ENCODE measurements around the gene TNFRSF12A.
"Not testable (repeated sequence)": the region's sequence is repeated elsewhere in the genome, so short reads cannot be mapped to it uniquely, and the experiment has no call there.

The TNFRSF12A gene

GRCh38 chr16:3051494-3051893 lies 31.3 kb downstream of the TNFRSF12A start:
- FAIRE-seq, result no peak

GRCh38 chr16:3052571-3053329 lies 32.6 kb downstream of the TNFRSF12A start:
- FAIRE-seq, result not testable (repeated sequence)

- FAIRE-seq, result not testable (repeated sequence)
These were observed 33.2 kb downstream of the TNFRSF12A start for GRCh38 chr16:3053330-3053710.

GRCh38 chr16:3054965-3055733 lies 35.0 kb downstream of the TNFRSF12A start:
- no peak for FAIRE-seq

- not testable (repeated sequence) for FAIRE-seq
These were observed 35.6 kb downstream of the TNFRSF12A start for GRCh38 chr16:3055734-3056115.

- no peak for FAIRE-seq
These were observed 36.4 kb downstream of the TNFRSF12A start for GRCh38 chr16:3056336-3057180.

GRCh38 chr16:3057181-3058138 lies 37.3 kb downstream of the TNFRSF12A start:
- FAIRE-seq, result no peak

GRCh38 chr16:3058139-3059030 lies 38.2 kb downstream of the TNFRSF12A start:
- no peak for FAIRE-seq

GRCh38 chr16:3059041-3059722 lies 39.0 kb downstream of the TNFRSF12A start:
- no peak for FAIRE-seq

- no peak for FAIRE-seq
These were observed 39.6 kb downstream of the TNFRSF12A start for GRCh38 chr16:3059723-3060242.

- FAIRE-seq, result no peak
These were observed 40.4 kb downstream of the TNFRSF12A start for GRCh38 chr16:3060339-3061127.

- FAIRE-seq, result no peak
These were observed 42.4 kb downstream of the TNFRSF12A start for GRCh38 chr16:3062553-3062952.

GRCh38 chr16:3063625-3064386 lies 43.6 kb downstream of the TNFRSF12A start:
- no peak for FAIRE-seq

- no peak for FAIRE-seq
These were observed 45.0 kb downstream of the TNFRSF12A start, which contains the start of gene IL32 for GRCh38 chr16:3065069-3065741. TSS of gene IL32 (plus strand) at chr16:3065640. CDS start at chr16:3065812, 172 bp downstream.

- FAIRE-seq, result no peak
These were observed 45.7 kb downstream of the TNFRSF12A start for GRCh38 chr16:3065742-3066439.

GRCh38 chr16:3066440-3066748 lies 46.2 kb downstream of the TNFRSF12A start:
- no peak for FAIRE-seq

- FAIRE-seq, result no peak
These were observed 48.3 kb downstream of the TNFRSF12A start for GRCh38 chr16:3068487-3068886.
